Body of pancreas (tissue), 4 donors: ENCODE measurements around the gene TSSC4.

Source experiments
- CTCF ChIP-seq, 7 experiments: fragments of 450-650 bp in 4 of 7; fragments of 200-600 bp in 3 of 7; sonication (generic) in 3 of 7; IDR thresholded peaks; one replicate each; pipeline ENCODE4 v1.5.1; 2016 to 2019; ENCODE audit warnings: antibody characterized with exemption in 7 of 7
- POLR2A ChIP-seq, 3 donors: fragments of 450-650 bp; IDR thresholded peaks; one replicate each; pipeline ENCODE4 v1.6.1; 2016; ENCODE audit warnings: antibody characterized with exemption in 3 of 3, mild to moderate bottlenecking in 2 of 3

GRCh38 chr11:2424811-2425495 is 24.4 kb downstream of the TSSC4 start:
- TF ChIP-seq POLR2A (IDR thresholded peaks at IDR 0.05) (no peak), CTCF (IDR thresholded peaks at IDR 0.05) (no peak)
